HG02678 (cell line): ENCODE data around the gene TPM1.

Experiments
- ATAC-seq: cut with Tn5 transposase; IDR thresholded peaks from one replicate; pipeline ENCODE4 v1.9.1; 2021; ENCODE audit warnings: mild to moderate bottlenecking, moderate library complexity; ENCODE audit not compliant: unreplicated experiment

The TPM1 gene

GRCh38 chr15:63015618-63016017 lies 26.9 kb upstream of the TPM1 start:
- ATAC-seq = no peak

- ATAC-seq = no peak
Observed at GRCh38 chr15:63016234-63016633, 26.3 kb upstream of the TPM1 start.

- no peak for ATAC-seq
Observed at GRCh38 chr15:63018639-63019038, 23.9 kb upstream of the TPM1 start.

- ATAC-seq = no peak
Observed at GRCh38 chr15:63019511-63020109, 22.9 kb upstream of the TPM1 start.

GRCh38 chr15:63020128-63020527 lies 22.4 kb upstream of the TPM1 start:
- no peak for ATAC-seq

- ATAC-seq = no peak
Observed at GRCh38 chr15:63020759-63021430, 21.7 kb upstream of the TPM1 start.

GRCh38 chr15:63022181-63022580 lies 20.4 kb upstream of the TPM1 start:
- no peak for ATAC-seq

- ATAC-seq = no peak
Observed at GRCh38 chr15:63022663-63023062, 19.9 kb upstream of the TPM1 start.

- ATAC-seq = no peak
Observed at GRCh38 chr15:63023351-63023945, 19.1 kb upstream of the TPM1 start.

GRCh38 chr15:63025460-63025859 lies 17.1 kb upstream of the TPM1 start:
- ATAC-seq = no peak

GRCh38 chr15:63027646-63028045 lies 14.9 kb upstream of the TPM1 start:
- ATAC-seq = no peak

- ATAC-seq = no peak
Observed at GRCh38 chr15:63028442-63029110, 14.0 kb upstream of the TPM1 start.

- no peak for ATAC-seq
Observed at GRCh38 chr15:63029676-63030075, 12.9 kb upstream of the TPM1 start.

- ATAC-seq = no peak
Observed at GRCh38 chr15:63030101-63030551, 12.4 kb upstream of the TPM1 start.

GRCh38 chr15:63034578-63034977 lies 8.0 kb upstream of the TPM1 start:
- ATAC-seq = no peak

GRCh38 chr15:63035253-63035652 lies 7.3 kb upstream of the TPM1 start:
- ATAC-seq = no peak

GRCh38 chr15:63035977-63036376 lies 6.6 kb upstream of the TPM1 start:
- ATAC-seq = no peak

- no peak for ATAC-seq
Observed at GRCh38 chr15:63037976-63038720, 4.4 kb upstream of the TPM1 start.

GRCh38 chr15:63038926-63039673 lies 3.4 kb upstream of the TPM1 start:
- no peak for ATAC-seq

- ATAC-seq = no peak
Observed at GRCh38 chr15:63039811-63040210, 2.7 kb upstream of the TPM1 start.
